Stimulated activated CD8-positive, alpha-beta memory T cell treated with anti-CD3 and anti-CD28 coated beads, Interleukin-2, amount 100 ng/mL, for 48 hours (primary cell): ENCODE results near the gene SHROOM1.
A peak's percentile ranks its signal among the peaks of the same experiment; 100 is the strongest.
"Not testable (repeated sequence)": the region's sequence is repeated elsewhere in the genome, so short reads cannot be mapped to it uniquely, and the experiment has no call there.

Source experiments
- DNase-seq, 2 donors: peaks; one replicate each; pipeline ENCODE4 v3.0.0-alpha.2; 2020; ENCODE audit warnings: low read depth in 2 of 2

SHROOM1 gene

DNA sequence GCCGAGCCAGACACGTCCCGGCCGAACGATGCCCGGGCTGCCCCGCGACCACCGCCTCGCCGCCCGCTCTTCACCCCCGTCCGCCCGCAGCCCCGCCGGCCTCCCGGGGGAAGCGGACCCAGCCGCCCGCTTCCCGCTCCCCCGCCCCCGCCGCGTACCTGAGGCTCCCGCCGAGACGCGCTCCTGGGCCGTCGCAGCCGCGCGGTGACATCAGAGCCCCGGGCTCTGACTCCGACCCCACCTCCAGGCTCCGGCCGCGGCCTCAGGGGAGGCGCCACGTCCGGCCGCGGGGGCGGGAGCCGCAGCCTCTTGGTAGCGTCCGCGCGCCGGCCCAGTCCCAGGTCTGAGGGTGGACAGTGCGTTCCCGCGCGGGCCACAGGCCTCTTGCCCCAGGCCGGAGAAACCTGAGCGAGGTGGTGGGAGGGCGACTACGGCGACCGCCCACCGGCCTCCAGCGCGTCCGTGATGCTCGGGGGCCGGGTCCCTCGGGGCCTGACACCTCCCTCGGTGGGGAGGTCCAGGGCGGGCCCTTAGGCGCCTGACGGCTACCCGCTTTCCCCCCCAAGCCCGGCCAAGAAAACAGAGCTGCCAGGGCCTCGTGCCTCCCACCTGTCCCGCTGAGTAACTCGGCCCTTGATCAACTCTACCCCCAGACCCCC lies at the start of gene SHROOM1:
TSS of gene SHROOM1 (minus strand) at position 212 of the 659 bp plus-strand sequence. CDS start 4,507 bp downstream, outside the sequence.
- DNase-seq = no peak

DNA sequence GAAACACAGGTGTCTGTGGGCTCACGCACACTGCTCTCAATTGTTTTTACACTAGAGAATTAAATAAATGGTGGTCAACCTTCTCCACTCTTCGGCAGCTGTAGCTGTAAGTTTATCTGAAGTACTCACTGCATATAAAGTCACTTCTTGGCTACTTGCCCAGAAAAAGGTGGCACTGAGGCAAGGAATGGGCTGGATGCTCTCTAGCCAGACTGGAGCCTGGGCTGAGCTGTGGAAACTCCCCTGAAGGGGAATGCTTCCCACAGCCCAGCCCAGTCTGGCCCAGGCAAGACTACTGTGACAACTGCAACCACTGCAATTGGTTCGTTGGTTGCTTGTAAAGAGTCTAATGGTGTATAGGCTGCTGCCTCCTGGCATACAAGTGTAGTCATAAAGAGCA lies 47.5 kb upstream of the SHROOM1 start:
- DNase-seq = no peak

GRCh38 chr5:132877466-132877865 lies 47.0 kb upstream of the SHROOM1 start:
- no peak for DNase-seq

DNA sequence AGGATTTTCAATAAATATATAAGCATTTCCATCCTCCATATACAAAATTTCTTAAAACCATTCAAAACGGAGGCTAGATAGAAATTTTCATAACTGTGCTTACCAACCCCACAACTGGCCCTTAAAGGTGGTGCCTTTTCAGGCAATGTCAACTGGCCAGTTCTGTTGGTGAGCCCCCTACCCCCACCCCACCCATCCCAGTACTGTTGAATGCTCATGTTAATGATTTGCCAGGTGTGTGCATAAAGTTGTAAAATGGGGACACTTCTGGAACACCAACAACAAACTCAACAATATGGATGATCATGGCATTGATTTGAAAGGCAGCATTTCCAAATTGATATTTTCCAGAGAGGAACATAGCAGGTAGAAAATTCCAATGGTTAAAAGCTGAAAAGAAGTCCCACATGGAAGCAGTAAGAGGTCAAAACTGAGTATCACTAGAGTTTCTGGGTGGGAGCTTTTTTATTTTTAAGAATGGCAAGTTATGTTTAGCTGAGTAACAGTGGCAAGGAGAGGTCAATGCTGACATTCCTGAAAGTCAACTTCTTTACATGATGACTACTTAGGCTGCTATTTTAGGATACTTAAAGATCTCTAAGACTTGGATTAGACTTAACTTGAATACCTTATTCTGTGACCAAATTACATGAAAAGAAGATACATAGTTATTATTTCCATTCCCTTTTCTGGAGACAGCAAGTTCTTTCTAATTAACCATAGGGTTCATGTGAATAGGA lies 45.7 kb upstream of the SHROOM1 start:
- DNase-seq = no peak

DNA sequence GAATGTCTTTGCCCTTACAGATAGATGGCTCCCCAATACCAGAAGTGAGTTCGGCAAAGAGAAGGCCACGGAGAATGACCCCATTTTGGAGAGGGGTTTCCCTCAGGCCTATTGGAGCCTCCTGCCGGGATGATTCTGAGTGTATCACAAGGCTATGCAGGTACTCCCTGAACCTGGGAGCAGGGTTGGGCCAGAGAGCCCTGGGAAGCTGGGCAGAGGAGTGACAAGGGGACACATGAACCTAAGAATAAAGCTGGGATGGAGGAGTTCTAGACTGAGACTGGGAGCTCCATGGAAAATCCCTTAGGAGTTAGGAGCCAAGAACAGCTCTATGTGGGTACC lies 43.5 kb upstream of the SHROOM1 start:
- DNase-seq = no peak

- DNase-seq = no peak
Observed at GRCh38 chr5:132873119-132873929, 42.9 kb upstream of the SHROOM1 start, which contains the start of gene LEAP2. Gene LEAP2, plus strand, starts transcription at chr5:132873668. Its CDS starts 27 bp downstream, at chr5:132873695.

DNA sequence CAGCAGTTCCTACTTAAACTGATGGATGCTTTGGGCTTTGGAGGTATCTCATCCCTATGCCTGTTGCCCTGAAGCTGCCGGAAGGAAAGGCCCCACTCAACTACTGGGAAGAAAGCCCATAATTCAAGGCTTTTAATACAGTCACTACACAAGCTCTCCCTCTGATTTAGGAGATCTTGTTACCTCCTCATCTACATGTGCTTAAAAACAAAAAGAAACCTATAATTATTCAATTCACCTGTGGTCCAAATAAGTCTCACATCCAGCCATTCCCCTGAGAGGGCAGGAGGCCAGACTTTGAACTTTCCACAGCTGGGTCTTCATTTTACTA lies 42.3 kb upstream of the SHROOM1 start:
- DNase-seq = no peak

GRCh38 chr5:132871459-132872284 lies 41.2 kb upstream of the SHROOM1 start:
- no peak for DNase-seq

- DNase-seq = no peak
Observed at GRCh38 chr5:132870801-132871200, 40.4 kb upstream of the SHROOM1 start.

GRCh38 chr5:132868754-132869153 lies 38.3 kb upstream of the SHROOM1 start:
- DNase-seq = no peak

DNA sequence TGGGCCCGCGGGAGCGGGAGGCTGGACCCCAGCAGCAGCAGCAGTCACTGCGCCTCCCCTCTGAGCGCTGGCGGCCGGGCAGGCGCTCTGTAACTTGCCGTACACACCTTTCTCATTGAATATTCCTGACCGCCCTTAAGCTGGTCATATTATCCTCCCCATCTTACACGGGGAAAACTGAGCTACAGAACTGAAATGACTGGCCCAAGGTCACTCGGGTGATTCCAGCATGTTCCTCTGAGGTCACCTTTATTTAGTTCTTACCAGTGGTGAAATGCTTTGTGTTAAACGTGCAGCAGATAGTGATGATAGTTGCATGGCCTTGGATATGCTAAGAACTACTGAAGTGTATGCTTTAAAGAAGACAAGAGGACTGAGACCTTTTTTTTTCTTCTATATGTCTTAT lies 36.6 kb upstream of the SHROOM1 start:
- no peak for DNase-seq

- peak; percentile 84 to 86 for DNase-seq
Observed at GRCh38 chr5:132866342-132867045, 36.0 kb upstream of the SHROOM1 start, which contains the start of the genes GDF9 and UQCRQ. Gene GDF9, minus strand, starts transcription at chr5:132866469. Its CDS starts 1,936 bp downstream, at chr5:132864533. Gene UQCRQ, plus strand, starts transcription at chr5:132866642. Its CDS starts 240 bp downstream, at chr5:132866882.

DNA sequence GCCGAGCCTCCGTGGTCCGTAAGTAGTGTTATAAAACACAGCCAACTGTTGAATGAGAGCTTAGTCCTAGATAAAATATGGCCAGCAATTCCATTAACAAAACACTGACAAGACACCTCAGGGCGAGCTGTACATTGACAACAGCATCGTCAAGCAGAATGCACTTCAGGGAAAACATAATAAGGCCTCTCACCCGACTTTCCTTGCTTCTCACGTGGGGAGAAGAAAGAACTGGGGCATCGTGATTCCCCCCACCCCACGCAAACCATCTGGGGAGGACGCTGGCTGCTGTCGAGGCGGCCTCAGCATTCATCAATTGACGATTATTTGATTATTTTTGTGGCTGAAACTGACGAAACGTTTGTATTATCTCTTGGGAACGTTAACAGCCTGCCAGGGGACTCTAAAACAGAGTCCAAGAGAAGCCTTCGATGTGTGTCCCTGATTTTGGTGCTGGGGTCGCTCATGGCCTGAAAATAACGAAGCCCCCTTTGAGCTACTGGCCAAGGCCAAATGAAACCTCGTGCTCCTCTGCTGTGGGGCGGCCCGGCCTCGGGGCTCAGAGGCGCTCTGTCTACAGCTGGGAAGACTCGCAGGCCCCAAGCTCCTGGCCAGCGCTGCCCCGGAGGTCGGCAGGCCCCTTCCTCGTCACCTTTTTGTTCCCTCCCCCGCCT lies 35.4 kb upstream of the SHROOM1 start:
- no peak for DNase-seq

GRCh38 chr5:132860742-132861141 lies 30.3 kb upstream of the SHROOM1 start:
- no peak for DNase-seq

DNA sequence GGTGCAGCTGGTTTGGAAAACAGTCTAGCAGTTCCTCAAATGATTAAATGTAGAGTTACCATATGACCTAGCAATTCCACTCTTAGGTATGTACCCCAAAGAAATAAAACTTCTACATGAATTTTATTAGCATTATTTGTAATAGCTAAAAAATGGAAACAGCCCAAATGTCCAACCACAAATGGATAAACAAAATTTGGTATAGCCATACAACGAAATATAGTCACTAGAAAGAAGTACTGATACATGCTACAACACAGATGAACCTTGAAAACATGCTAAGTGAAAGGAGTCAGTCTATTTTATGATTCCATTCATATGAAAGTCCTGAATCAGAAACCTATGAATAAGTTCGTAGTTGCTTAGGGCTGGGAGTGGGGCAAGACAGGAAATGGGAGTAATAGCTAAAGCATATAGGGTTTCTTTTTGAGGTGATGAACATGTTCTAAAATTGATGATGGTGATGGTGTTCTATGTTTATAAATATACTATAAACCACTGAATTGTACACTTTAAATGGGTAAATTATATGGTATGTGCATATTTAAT lies 29.5 kb upstream of the SHROOM1 start:
- DNase-seq = no peak

DNA sequence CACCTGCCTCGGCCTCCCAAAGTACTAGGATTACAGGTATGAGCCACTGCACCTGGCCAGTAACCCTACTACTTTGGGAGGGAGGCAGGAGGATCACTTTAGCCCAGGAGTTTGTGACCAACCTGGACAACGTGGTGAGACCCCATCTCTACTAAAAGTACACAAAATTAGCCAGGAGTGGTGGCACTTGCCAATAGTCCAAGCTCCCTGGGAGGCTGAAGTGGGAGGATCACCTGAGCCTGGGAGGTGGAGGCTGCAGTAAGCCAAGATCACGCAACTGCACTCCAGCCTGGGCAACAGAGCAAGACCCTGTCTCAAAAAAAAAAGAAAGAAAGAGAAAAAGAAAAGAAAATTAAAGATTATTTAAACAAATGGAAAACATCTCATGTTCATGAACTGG lies 25.6 kb upstream of the SHROOM1 start:
- no peak for DNase-seq

- not testable (repeated sequence) for DNase-seq
Observed at GRCh38 chr5:132854992-132855391, 24.5 kb upstream of the SHROOM1 start.

DNA sequence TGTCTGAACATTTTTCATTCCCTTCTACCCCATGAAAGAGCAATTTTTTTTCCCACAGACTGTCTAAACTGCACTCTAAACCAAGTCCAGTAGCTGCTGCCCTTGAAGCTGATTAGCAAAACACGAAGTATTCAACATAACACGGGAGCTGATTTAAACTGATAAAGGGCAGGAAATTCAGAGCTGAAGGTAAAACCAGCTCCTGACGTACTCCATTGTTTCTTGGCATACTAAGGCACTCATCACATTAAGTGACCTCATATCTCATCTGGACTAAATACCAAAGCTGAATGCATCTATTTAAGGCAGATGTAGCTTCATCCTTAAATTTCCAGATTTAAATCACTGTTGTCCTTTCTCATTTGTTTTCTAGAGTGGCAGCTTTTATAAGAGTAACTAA lies 23.9 kb upstream of the SHROOM1 start:
- no peak for DNase-seq

DNA sequence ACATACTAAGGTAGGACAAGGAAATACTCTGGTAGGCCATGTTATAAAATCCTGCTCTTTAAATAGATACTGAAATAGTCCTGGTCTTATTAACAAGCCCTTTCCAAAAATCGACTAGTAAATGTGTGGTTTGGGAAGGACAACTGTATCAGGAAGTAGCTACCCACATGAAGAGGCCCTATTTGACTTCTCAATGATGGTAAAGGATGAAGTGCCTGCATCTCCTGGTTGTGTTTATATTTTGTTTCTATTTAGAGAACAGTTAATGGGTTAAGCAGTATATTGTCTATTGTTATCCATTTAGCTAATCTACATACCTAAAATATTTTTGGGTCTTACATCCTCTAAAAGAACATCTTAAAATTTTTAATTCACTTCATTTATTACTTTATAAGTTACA lies 23.3 kb upstream of the SHROOM1 start:
- DNase-seq = no peak

DNA sequence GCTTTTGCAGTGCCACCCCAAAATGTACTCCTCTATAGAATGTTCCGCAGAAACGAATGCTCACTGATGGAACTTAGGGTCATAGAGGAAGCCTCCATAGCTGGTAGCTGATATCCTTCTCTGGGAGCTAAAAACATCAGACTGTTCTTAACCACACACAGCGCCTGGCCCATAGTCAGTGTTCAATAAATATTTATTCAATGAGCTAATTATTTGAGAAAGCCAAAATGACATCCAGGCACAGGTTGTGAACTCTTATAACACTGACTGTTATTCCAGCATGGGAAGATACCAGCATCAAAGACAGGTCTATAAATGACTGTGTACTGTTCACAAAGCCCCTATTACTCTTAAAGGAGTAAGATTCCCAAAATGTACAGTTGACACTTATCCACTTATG lies 22.9 kb upstream of the SHROOM1 start:
- DNase-seq = no peak
